ENCODE data around the gene CNDP2.

Gene CNDP2

DNA sequence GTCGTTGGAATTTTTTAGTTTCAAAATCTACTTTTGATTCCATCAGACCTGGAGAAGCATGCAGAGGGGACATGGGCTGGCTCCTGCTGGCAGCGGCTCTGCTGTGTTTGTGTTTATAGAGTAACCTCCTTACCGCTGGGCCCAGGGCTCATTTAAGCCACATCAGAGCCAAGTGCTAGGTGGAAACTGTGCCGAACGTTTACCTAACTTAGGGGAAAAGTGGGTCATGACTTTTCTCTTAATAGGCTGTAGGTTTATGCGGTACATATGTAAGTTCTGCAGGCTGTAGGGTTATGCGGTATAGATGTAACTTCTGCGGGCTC is 17.7 kb downstream of the CNDP2 start:
- no peak for DNase-seq (ENCODE audit: low read depth)
- no peak overlapping the region for H3K4me3 ChIP-seq (ENCODE audit: control insufficient read depth, low read depth, low read length)
- TF ChIP-seq, protein P1, sequence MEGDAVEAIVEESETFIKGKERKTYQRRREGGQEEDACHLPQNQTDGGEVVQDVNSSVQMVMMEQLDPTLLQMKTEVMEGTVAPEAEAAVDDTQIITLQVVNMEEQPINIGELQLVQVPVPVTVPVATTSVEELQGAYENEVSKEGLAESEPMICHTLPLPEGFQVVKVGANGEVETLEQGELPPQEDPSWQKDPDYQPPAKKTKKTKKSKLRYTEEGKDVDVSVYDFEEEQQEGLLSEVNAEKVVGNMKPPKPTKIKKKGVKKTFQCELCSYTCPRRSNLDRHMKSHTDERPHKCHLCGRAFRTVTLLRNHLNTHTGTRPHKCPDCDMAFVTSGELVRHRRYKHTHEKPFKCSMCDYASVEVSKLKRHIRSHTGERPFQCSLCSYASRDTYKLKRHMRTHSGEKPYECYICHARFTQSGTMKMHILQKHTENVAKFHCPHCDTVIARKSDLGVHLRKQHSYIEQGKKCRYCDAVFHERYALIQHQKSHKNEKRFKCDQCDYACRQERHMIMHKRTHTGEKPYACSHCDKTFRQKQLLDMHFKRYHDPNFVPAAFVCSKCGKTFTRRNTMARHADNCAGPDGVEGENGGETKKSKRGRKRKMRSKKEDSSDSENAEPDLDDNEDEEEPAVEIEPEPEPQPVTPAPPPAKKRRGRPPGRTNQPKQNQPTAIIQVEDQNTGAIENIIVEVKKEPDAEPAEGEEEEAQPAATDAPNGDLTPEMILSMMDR (IDR thresholded peaks at IDR 0.05; ENCODE audit: control insufficient read depth, insufficient read depth, low read depth, low read length, missing control alignments): no peak

- H3K4me3 ChIP-seq (ENCODE audit: control insufficient read depth, low read depth, low read length): no peak overlapping the region
- TF ChIP-seq, protein P1 (IDR thresholded peaks at IDR 0.05; ENCODE audit: control insufficient read depth, insufficient read depth, low read depth, low read length, missing control alignments): no peak
- DNase-seq (ENCODE audit: low read depth): no peak
These were observed 18.8 kb downstream of the CNDP2 start for GRCh38 chr18:74514860-74515495.

DNA sequence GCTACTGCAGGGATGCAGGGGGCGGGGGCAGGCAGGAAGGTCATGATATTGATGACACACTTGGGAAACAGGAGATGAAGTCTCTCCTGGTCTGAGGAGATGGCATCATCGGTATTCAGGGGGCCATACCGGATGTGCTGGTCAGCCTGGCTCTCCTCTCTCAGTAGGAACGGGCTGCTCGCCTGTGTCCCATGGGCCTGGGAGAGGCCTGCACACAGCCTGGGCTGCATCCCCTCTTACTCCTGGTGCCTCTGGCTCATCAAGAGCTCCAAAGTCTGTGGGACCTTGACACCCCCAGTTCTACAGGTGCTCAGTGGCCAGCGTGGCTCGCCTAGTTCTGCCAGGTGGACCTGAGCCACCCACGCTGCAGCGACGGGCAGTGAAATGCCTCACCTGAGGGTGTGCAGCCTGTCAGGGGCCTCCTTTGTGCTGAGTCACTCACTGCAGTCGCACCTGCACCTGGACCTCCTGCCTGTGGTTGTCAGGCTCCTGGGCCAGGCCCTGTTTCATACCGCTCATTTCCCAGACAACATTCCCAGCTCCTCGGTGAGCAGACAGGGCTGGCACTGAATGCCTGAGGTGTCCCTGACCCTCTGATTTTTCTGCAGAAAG is 19.6 kb downstream of the CNDP2 start:
- no peak for DNase-seq (ENCODE audit: low read depth)
- no peak overlapping the region for H3K4me3 ChIP-seq (ENCODE audit: control insufficient read depth, low read depth, low read length)
- TF ChIP-seq, protein P1 (IDR thresholded peaks at IDR 0.05; ENCODE audit: control insufficient read depth, insufficient read depth, low read depth, low read length, missing control alignments): no peak

- DNase-seq (ENCODE audit: low read depth): no peak
- H3K4me3 ChIP-seq (ENCODE audit: control insufficient read depth, low read depth, low read length): no peak overlapping the region
- TF ChIP-seq, protein P1 (IDR thresholded peaks at IDR 0.05; ENCODE audit: control insufficient read depth, insufficient read depth, low read depth, low read length, missing control alignments): no peak
These were observed 20.4 kb downstream of the CNDP2 start for GRCh38 chr18:74516271-74517235.

DNA sequence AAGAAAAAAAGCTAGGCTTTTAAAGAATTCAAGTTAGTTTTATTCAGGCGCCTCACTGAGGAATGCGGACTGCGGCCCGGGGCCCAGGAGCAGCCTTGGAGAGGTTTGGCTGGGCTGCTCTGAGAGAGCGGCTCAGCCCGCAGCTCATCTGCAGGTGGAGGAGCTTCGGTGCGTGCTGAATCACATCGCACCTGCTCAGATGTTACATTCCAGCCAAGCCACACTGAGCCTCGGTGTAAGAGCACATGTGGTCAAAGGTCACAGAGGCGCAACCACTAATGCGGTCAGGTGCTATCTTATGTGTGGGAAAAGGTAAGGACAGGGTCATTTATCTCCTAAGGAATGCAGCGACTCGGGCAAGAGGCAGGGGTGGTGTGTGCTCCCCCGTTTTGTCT is 21.1 kb downstream of the CNDP2 start:
- DNase-seq (ENCODE audit: low read depth): no peak
- TF ChIP-seq, protein P1 (IDR thresholded peaks at IDR 0.05; ENCODE audit: control insufficient read depth, insufficient read depth, low read depth, low read length, missing control alignments): no peak
- no peak overlapping the region for H3K4me3 ChIP-seq (ENCODE audit: control insufficient read depth, low read depth, low read length)

DNA sequence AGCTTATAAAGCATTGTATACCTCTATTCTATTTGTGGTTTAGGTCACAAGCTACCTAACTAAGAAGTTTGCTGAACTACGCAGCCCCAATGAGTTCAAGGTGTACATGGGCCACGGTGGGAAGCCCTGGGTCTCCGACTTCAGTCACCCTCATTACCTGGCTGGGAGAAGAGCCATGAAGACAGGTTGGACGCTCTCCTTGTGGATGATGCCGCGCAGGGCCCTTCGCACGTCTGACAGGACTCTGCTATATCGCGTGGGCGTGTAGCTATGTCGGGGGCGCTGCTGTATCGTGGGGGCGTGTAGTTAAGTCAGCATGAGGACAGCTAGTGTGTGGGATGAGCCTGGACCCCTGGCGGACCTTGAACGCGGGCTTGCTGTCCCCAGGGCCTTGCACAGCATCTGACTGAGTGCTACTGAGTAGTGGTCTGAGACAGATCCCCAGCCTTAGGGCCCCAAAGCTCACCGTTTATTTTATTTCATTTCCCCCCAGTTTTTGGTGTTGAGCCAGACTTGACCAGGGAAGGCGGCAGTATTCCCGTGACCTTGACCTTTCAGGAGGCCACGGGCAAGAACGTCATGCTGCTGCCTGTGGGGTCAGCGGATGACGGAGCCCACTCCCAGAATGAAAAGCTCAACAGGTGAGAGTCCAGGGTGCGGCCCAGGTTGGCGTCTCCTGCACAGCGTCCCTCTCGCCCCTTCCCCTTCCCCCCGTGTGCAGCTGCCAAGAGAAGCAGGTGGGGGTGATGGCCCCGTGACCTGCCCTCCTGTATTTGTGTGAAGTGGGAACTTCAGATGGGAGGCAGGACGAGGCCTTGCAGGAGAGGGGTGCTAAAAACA is 22.5 kb downstream of the CNDP2 start:
- TF ChIP-seq, protein P1 (IDR thresholded peaks at IDR 0.05; ENCODE audit: control insufficient read depth, insufficient read depth, low read depth, low read length, missing control alignments): no peak
- no peak for DNase-seq (ENCODE audit: low read depth)
- H3K4me3 ChIP-seq (ENCODE audit: control insufficient read depth, low read depth, low read length): no peak overlapping the region

Data from AG09309 (cell line).